Spleen (tissue), 3 donors: ENCODE results near the gene EXOC1L.
A peak's percentile ranks its signal among the peaks of the same experiment; 100 is the strongest.

Experiments
- POLR2A ChIP-seq, 3 donors: fragments of 450-650 bp; IDR thresholded peaks; one replicate each; pipeline ENCODE4 v1.5.1; 2017; ENCODE audit warnings: antibody characterized with exemption in 3 of 3, mild to moderate bottlenecking in 1 of 3
- POLR2AphosphoS5 ChIP-seq, 3 donors: sonication (generic); formaldehyde crosslinking; IDR thresholded peaks; one replicate each; pipeline ENCODE4 v1.5.1; 2017; ENCODE audit warnings: antibody characterized with exemption in 3 of 3

DNA sequence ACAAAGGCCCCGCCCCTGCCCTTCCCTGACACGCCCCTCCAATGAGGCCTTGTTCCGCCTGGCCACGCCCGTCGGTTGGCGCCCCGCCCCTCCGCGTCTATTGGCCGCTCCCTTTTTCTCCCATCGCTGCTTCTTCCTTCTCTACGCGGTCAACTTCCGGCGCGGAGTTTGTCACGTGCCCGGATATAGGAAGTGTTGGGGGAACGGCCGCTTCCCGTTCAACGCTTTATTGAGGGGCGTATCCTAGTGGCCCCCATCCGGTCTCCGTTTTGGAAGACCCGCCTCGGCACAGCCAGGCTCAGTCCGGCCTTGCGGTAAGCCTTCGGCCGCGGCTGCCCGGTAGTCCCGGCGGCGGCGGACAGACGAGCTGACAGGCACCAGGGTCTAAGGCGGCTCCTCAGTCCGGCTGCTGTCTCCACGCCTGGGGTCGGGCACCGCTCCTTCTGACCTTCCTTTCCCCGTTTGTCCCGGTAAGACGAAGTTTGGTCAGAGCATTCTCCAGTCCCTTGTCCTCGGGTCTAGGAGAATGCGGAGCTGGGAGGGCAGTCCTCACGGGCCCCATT, 34.0 kb downstream of the EXOC1L start, which contains the start of gene EXOC1:
- peak; percentile 93 to 95 (median 93) for TF ChIP-seq POLR2AphosphoS5 (IDR thresholded peaks at IDR 0.05)
- peak in 1 of 3 donors; percentile 38 for TF ChIP-seq POLR2A (IDR thresholded peaks at IDR 0.05)
